ENCODE results near the gene BPTF.
"Not testable (repeated sequence)": the region's sequence is repeated elsewhere in the genome, so short reads cannot be mapped to it uniquely, and the experiment has no call there.

BPTF gene

DNA sequence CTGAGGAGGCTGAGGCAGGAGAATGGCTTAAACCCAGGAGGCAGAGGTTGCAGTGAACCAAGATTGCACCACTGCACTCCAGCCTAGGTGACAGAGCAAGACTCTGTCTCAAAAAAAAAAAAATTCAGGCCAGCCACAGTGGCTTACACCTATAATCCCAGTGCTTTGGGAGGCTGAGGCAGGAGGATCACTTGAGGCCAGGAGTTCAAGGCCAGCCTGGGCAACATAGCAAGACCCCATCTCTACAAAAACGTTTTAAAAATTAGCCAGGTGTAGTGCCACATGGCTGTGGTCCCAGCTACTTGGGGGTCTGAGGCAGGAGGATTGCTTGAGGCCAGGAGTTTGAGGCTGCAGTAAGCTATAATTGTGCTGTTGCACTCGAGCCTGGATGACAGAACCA, 80.0 kb downstream of the BPTF start:
- not testable (repeated sequence) for H3K4me3 Mint-ChIP-seq, H3K4me1 Mint-ChIP-seq, H3K27me3 Mint-ChIP-seq, H3K27ac Mint-ChIP-seq, H3K9me3 Mint-ChIP-seq
- peaks cover 13% of the 10 kb centered on the region for H3K36me3 Mint-ChIP-seq

DNA sequence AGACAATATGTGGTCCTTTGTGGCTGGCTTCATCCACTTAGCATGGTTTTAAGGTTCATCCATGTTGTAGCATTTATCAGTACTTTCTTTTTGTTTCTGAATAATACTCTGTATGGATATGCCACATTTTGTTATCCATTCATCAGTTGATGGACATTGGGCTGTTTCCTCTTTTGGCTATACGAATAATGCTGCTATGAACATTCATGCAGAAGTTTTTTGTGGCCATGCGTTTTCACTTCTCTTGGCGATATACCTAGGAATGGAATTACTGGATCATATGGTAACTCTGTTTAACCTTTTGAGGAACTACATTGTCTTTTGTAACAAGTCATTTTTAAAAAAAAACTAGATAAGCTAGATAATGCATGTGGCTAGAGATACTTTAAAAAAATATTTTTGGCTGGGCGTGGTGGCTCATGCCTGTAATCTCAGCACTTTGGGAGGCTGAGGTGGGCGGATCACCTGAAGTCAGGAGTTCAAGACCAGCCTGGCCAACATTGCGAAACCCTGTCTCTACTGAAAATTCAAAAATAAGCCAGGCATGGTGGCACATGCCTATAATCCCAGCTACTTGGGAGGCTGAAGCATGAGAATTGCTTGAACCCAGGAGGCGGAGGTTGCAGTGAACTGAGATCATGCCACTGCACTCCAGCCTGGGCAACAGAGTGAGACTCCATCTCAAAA, 85.0 kb downstream of the BPTF start:
- not testable (repeated sequence) for H3K27me3 Mint-ChIP-seq, H3K4me3 Mint-ChIP-seq, H3K9me3 Mint-ChIP-seq
- Mint-ChIP-seq H3K36me3 (peaks cover 22% of the 10 kb centered on the region), H3K4me1 (peaks cover 21% of the 10 kb centered on the region), H3K27ac (peak overlapping the region; percentile 68)

DNA sequence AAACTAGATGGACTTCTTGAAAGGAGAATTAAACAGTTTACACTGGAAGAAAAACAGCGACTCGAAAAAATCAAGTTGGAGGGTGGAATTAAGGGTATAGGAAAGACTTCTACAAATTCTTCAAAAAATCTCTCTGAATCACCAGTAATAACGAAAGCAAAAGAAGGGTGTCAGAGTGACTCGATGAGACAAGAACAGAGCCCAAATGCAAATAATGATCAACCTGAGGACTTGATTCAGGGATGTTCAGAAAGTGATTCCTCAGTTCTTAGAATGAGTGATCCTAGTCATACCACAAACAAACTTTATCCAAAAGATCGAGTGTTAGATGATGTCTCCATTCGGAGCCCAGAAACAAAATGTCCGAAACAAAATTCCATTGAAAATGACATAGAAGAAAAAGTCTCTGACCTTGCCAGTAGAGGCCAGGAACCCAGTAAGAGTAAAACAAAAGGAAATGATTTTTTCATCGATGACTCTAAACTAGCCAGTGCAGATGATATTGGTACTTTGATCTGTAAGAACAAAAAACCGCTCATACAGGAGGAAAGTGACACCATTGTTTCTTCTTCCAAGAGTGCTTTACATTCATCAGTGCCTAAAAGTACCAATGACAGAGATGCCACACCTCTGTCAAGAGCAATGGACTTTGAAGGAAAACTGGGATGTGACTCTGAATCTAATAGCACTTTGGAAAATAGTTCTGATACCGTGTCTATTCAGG, 85.9 kb downstream of the BPTF start:
- H3K4me3 Mint-ChIP-seq: no peak overlapping the region
- H3K4me1 Mint-ChIP-seq: peaks cover 27% of the 10 kb centered on the region
- H3K9me3 Mint-ChIP-seq: no peaks in the 10 kb centered on the region
- H3K36me3 Mint-ChIP-seq: peaks cover 20% of the 10 kb centered on the region
- H3K27ac Mint-ChIP-seq: peak overlapping the region; percentile 14
- no peaks in the 10 kb centered on the region for H3K27me3 Mint-ChIP-seq

DNA sequence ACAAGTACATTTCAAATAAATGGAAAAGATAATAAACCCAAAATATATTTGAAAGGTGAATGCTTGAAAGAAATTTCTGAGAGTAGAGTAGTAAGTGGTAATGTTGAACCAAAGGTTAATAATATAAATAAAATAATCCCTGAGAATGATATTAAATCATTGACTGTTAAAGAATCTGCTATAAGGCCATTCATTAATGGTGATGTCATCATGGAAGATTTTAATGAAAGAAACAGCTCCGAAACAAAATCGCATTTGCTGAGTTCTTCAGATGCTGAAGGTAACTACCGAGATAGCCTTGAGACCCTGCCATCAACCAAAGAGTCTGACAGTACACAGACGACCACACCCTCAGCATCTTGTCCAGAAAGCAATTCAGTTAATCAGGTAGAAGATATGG, 86.8 kb downstream of the BPTF start:
- peaks cover 20% of the 10 kb centered on the region for H3K36me3 Mint-ChIP-seq
- no peaks in the 10 kb centered on the region for H3K27me3 Mint-ChIP-seq
- H3K27ac Mint-ChIP-seq: no peak overlapping the region
- no peaks in the 10 kb centered on the region for H3K9me3 Mint-ChIP-seq
- no peak overlapping the region for H3K4me3 Mint-ChIP-seq
- peaks cover 27% of the 10 kb centered on the region for H3K4me1 Mint-ChIP-seq

DNA sequence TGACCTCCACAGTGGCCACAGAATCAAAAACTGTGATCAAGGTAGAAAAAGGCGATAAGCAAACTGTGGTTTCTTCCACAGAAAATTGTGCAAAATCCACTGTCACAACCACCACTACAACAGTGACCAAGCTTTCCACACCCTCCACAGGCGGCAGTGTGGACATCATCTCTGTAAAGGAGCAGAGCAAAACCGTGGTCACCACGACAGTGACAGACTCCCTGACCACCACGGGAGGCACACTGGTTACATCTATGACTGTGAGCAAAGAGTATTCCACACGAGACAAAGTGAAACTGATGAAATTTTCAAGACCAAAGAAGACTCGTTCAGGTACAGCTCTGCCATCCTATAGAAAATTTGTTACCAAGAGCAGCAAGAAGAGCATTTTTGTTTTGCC, 87.4 kb downstream of the BPTF start:
- Mint-ChIP-seq H3K27me3 (no peaks in the 10 kb centered on the region), H3K4me3 (no peak overlapping the region), H3K27ac (peak overlapping the region; percentile 43), H3K9me3 (no peaks in the 10 kb centered on the region), H3K4me1 (peaks cover 27% of the 10 kb centered on the region), H3K36me3 (peaks cover 19% of the 10 kb centered on the region)

DNA sequence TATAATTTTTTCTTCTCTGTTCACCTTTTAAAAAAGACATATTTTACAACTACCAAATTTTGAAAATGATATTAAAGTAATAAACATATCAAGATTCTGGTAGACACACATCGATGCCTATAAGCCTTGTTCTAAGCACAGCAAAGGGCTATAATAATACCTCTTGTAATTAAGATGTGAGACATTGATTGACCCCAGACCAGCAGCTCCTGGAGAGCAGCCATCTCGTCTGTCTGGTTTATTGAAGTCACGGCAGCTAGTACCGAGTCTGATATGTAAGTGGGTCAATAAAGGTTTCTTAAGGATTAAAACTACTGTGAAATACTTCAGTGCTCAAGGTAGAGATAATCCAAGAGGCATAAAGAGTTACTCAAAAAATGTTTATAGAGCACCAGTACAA, 94.9 kb downstream of the BPTF start:
- H3K27ac Mint-ChIP-seq: no peak overlapping the region
- H3K36me3 Mint-ChIP-seq: no peaks in the 10 kb centered on the region
- H3K4me3 Mint-ChIP-seq: no peak overlapping the region
- H3K9me3 Mint-ChIP-seq: no peaks in the 10 kb centered on the region
- peaks cover 6% of the 10 kb centered on the region for H3K4me1 Mint-ChIP-seq
- H3K27me3 Mint-ChIP-seq: no peaks in the 10 kb centered on the region

DNA sequence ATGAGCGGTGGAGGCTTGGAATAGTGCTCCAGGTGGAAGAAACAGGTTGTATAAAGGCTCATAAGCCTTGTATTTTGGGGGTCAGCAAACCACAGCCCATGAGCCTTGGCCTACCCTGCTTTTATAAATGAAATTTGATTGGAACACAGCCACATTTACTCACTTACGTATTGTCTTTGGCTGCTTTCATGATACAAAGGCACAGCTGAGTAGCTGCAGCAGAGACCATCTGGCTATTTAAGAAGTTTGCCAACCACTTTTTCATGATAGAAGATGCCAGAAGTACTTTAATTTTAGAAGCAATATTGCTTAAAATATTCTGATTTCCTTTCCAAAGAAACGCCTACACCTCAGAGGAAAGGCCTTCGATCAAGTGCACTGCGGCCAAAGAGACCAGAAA, 97.2 kb downstream of the BPTF start:
- Mint-ChIP-seq H3K27me3 (no peaks in the 10 kb centered on the region), H3K4me3 (no peak overlapping the region), H3K9me3 (no peaks in the 10 kb centered on the region), H3K27ac (no peak overlapping the region), H3K36me3 (no peaks in the 10 kb centered on the region), H3K4me1 (no peaks in the 10 kb centered on the region)

DNA sequence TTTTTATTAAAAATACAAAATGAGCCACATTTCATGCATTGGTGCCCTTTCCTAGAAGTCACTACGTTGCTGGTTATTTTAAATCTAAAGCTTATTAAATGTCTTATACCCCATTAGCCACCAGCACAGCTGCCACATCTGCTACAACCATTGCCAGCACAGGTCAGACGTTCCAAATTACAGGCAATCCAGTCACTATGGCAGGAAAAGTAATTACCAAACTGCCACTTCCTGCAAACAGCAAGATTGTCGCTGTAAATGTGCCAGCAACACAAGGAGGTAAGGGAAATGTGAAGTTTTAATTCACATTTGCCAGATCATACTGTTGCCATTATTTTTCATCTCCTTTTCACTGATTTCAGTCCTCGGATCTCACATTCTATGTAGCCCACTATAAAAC, 103.5 kb downstream of the BPTF start:
- H3K4me3 Mint-ChIP-seq, H3K27ac Mint-ChIP-seq, H3K9me3 Mint-ChIP-seq, H3K36me3 Mint-ChIP-seq, H3K4me1 Mint-ChIP-seq, H3K27me3 Mint-ChIP-seq: not testable (repeated sequence)

DNA sequence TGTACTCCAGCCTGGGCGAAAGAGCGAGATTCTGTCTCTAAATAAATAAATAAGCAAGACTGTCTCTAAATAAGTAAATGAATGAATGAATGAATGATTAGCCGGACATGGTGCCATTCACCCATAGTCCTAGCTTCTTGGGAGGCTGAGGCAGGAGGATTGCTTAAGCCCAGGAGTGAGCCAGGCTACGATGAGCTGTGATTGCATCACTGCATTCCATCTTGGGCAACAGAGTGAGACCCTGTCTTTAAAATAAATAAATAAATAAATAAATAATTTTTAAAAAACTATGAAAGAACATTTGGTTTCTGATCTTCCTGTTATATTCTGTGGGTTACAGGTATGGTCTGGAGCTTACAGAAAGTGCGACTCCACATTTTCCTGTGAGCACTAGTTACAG, 105.9 kb downstream of the BPTF start:
- Mint-ChIP-seq H3K9me3 (no peaks in the 10 kb centered on the region), H3K36me3 (peaks cover 2% of the 10 kb centered on the region), H3K27ac (no peak overlapping the region), H3K27me3 (no peaks in the 10 kb centered on the region), H3K4me1 (no peaks in the 10 kb centered on the region), H3K4me3 (no peak overlapping the region)

DNA sequence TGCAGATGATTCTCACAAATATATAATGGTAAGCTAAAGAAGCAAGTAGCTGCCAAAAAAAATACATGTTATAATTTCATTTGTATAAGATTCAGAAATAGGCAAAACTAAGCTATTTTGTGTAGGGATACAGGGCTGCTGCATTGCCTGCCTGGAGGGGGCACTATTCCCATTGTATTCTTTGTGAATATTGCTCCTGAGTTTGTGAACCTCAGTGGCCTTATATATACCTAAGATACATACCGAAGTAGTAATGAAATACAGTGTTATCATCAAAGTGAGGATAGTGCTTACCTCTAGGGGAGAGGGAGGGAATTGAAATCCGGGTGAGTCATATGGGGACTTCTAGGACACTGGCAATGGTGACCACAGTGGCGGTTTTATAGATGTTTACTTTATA, 117.5 kb downstream of the BPTF start:
- no peaks in the 10 kb centered on the region for H3K27me3 Mint-ChIP-seq
- no peak overlapping the region for H3K4me3 Mint-ChIP-seq
- H3K36me3 Mint-ChIP-seq: peaks cover 16% of the 10 kb centered on the region
- H3K4me1 Mint-ChIP-seq: no peaks in the 10 kb centered on the region
- H3K9me3 Mint-ChIP-seq: no peaks in the 10 kb centered on the region
- no peak overlapping the region for H3K27ac Mint-ChIP-seq

DNA sequence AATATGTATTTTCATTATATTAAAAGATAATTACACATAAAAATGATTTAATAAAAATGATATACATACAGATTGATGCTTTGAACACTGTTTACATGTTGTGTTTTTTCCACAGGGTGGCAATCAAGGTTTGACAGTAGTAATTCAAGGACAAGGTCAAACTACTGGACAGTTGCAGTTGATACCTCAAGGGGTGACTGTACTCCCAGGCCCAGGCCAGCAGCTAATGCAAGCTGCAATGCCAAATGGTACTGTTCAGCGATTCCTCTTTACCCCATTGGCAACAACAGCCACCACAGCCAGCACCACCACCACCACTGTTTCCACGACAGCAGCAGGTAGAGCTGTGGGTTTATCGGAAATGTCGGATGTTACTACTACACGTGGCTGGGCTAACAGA, 118.7 kb downstream of the BPTF start:
- H3K4me1 Mint-ChIP-seq: no peaks in the 10 kb centered on the region
- H3K27me3 Mint-ChIP-seq: no peaks in the 10 kb centered on the region
- H3K36me3 Mint-ChIP-seq: peaks cover 20% of the 10 kb centered on the region
- H3K4me3 Mint-ChIP-seq: no peak overlapping the region
- no peak overlapping the region for H3K27ac Mint-ChIP-seq
- H3K9me3 Mint-ChIP-seq: no peaks in the 10 kb centered on the region

DNA sequence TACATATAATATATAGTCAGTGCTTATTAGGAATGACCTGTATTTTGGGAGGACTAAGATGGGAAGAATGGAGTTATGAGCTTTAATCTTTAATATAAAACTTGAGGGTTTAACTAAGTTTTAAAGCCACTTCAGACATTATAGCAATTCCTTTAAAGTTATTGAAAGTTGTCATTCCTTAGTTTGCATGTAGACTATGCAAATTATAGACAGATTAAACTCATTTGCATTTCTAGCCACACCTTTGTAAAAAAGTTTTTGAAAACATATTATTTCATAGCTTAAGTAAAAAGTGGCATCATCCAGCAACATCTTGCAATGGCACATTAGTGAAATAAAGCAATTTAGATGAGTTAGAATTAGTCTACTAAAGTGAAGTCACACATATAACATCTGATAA, 121.2 kb downstream of the BPTF start:
- Mint-ChIP-seq H3K4me3 (no peak overlapping the region), H3K27me3 (no peaks in the 10 kb centered on the region), H3K27ac (no peak overlapping the region), H3K4me1 (no peaks in the 10 kb centered on the region), H3K9me3 (no peaks in the 10 kb centered on the region), H3K36me3 (peaks cover 18% of the 10 kb centered on the region)

DNA sequence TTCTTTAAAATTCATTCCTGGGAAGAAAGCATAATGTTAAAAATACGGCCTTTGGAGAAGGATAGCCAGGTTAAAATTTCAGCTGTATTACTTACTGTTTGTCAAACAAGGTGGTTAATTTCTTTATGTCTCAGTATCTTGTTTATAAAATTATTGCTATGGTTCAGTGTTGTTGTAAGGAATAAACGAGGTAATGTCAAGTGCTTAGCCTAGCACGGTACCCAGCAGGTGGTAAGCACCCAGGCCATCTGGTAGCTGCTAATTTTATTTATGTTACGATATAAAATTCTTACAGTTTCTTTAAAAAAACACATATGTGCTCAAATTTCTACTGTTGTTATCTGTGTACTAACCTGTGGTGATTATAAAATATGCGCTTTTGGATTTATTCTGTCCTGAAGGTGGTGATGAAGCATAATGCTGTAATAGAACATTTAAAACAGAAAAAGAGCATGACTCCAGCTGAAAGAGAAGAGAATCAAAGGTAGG, 122.1 kb downstream of the BPTF start:
- Mint-ChIP-seq H3K36me3 (peaks cover 17% of the 10 kb centered on the region), H3K4me3 (no peak overlapping the region), H3K27me3 (no peaks in the 10 kb centered on the region), H3K9me3 (no peaks in the 10 kb centered on the region), H3K4me1 (no peaks in the 10 kb centered on the region), H3K27ac (no peak overlapping the region)

DNA sequence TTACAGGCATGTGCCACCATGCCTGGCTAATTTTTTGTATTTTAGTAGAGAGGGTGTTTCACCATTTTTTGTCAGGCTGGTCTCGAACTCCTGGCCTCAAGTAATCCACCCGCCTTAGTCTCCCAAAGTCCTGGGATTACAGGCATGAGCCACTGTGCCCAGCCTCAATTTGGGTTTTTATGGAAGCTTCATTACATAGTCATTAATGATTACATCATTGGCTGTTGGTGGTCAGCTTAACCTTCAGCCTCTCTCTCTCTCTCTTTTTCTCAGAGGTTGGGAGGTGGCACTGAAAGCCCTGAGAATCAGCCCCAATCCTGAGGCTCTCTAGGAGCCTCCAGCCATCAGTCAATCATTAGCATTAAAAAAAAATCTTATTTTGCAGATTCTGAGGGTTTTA, 125.6 kb downstream of the BPTF start:
- Mint-ChIP-seq H3K4me3 (no peak overlapping the region), H3K4me1 (no peaks in the 10 kb centered on the region), H3K36me3 (peaks cover 13% of the 10 kb centered on the region), H3K9me3 (no peaks in the 10 kb centered on the region), H3K27me3 (no peaks in the 10 kb centered on the region), H3K27ac (no peak overlapping the region)

DNA sequence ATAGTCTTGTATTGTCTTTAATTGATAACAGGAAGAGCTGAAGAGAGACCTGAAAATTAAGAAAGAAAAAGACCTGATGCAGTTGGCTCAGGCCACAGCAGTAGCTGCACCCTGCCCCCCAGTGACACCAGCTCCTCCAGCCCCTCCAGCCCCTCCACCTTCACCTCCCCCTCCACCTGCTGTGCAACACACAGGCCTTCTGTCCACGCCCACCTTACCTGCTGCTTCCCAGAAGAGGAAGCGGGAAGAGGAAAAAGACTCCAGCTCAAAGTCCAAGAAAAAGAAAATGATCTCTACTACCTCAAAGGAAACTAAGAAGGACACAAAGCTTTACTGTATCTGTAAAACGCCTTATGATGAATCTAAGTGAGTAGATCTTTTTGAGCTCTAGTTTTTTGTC, 134.2 kb downstream of the BPTF start:
- H3K27me3 Mint-ChIP-seq: no peaks in the 10 kb centered on the region
- H3K9me3 Mint-ChIP-seq: no peaks in the 10 kb centered on the region
- H3K4me3 Mint-ChIP-seq: no peak overlapping the region
- H3K4me1 Mint-ChIP-seq: peaks cover 10% of the 10 kb centered on the region
- peaks cover 5% of the 10 kb centered on the region for H3K36me3 Mint-ChIP-seq
- peak overlapping the region; percentile 63 for H3K27ac Mint-ChIP-seq

DNA sequence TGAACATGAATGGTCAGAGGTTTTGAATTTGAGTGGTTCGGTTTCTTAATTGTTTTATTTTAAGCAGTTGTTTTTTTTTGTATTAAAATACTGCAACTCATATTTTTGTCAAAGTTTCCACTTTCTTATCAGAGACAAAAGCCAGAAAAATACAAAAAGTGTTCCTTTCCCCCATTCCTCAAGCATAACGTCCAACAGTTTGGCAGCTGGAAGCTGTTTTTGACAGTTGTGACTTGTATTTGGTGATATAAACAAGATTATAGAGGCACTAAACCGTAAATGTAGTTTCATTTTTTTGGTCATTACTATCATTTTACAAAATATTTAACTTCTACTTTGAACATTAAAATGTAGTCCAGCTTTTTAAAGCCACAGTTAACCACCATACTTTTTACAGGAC, 135.0 kb downstream of the BPTF start:
- not testable (repeated sequence) for H3K27ac Mint-ChIP-seq, H3K4me3 Mint-ChIP-seq, H3K36me3 Mint-ChIP-seq

DNA sequence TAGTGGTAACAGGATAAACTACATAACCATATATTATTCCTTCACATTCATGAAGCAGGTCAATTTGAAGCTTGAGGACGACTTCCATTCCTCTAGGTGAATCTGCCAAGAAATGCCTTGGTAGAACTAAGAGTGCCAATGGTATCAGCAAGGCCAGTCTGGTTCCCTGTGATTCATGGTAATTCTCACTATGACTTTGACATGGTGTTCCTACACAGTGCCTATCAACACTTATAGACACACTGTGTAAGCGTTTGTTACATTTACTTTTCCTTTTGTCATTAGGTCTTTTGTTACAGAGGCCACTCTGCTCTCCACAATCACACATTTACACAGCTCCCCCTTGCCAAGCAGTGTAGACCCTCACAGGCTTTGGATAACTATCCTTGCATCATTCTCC, 136.9 kb downstream of the BPTF start:
- H3K4me3 Mint-ChIP-seq, H3K9me3 Mint-ChIP-seq, H3K27me3 Mint-ChIP-seq, H3K36me3 Mint-ChIP-seq: not testable (repeated sequence)
- Mint-ChIP-seq H3K4me1 (peaks cover 10% of the 10 kb centered on the region), H3K27ac (peak overlapping the region; percentile 56)

More for the DNA sequence above, 135.0 kb downstream of the BPTF start:
- H3K9me3 Mint-ChIP-seq, H3K27me3 Mint-ChIP-seq: not testable (repeated sequence)
- peaks cover 10% of the 10 kb centered on the region for H3K4me1 Mint-ChIP-seq
